Activated effector memory CD4-positive, alpha-beta T cell treated with Interleukin-2 at 50 U/mL for 16 hours (primary cell): Measurements from ENCODE around the gene GPR152.
A peak's percentile ranks its signal among the peaks of the same experiment; 100 is the strongest.
"Not testable (repeated sequence)": the region's sequence is repeated elsewhere in the genome, so short reads cannot be mapped to it uniquely, and the experiment has no call there.

Source experiments
- DNase-seq: peaks from one replicate; pipeline ENCODE4 v3.0.0-alpha.2; 2020

The GPR152 gene

DNA sequence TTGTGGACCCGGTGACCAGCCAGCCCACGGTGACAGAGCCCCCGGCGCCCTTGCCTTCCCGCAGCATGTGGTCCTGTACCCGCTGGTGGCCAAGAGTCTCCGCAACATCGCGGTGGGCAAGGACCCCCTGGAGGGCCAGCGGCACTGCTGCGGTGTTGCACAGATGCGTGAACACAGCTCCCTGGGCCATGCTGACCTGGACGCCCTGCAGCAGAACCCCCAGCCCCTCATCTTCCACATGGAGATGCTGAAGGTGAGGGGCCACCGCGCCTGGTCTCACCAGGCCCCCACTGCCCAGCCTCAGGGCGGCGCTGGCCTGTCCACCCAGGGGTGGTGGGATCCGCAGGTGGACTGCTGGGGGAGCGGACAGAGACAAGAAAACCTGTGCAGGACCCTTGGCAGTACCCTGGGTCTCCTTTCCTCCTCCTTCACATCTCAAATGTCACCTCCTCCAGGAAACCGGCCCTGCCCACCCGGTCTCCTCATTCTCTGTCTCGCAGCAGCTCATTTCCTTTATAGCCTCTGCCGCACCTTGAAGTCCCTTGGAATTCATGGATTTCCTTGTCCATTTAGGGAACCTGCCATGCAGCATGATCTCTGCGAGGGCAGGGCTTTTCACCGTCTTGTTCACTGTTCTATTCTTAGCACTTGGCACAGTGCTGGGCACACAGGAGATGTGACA lies 36.8 kb upstream of the GPR152 start:
- DNase-seq, result no peak

DNA sequence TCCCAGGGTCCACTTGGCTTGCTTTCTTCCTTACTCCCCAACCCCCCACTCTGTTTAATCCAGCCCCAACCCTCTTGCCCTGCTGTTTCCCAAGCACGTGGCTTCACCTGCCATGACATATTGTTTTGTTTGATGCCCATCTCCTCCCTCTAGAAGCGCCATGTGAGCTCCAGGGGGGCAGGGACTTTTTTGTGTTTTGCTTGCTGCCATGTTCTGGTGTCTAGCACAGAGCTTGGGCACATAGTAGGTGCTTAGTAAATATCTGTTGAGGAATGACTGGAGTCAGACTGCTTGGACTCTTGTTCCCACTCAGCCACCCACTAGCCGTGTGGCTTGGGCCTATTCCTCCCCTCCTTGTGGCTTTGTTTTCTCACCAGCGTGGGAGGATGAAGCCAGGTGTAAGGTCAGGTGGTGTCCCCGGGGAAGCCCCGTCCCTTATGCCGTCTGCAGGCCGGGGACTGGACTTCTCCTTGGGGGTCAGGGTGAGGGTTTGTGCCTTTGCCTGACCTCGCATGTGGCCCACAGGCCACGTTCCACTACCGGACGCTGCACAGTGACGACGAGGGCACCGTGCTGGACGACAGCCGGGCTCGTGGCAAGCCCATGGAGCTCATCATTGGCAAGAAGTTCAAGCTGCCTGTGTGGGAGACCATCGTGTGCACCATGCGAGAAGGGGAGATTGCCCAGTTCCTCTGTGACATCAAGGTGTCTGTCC lies 34.1 kb upstream of the GPR152 start:
- no peak for DNase-seq

DNA sequence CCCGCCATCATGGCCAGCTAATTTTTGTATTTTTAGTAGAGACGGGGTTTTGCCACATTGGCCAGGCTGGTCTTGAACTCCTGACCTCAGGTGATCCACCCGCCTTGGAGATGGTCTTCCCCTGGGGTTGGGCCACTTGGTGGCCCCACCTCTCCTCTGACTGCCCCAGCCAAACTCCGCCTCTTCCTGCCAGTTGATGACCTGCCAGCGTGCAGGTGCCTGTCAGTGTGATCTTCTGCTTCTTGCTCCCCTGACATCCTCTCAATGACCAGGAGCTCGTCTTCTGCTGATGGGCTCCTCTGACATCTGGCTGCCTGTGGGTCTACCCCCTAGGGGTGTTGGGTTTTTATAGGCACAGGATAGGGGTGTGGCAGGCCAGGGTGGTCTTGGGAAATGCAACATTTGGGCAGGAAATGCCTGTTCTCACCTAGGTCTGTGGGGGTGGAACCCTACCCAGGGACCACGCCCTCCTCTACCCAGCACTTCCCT lies 33.4 kb upstream of the GPR152 start:
- peak; percentile 37 for DNase-seq

DNA sequence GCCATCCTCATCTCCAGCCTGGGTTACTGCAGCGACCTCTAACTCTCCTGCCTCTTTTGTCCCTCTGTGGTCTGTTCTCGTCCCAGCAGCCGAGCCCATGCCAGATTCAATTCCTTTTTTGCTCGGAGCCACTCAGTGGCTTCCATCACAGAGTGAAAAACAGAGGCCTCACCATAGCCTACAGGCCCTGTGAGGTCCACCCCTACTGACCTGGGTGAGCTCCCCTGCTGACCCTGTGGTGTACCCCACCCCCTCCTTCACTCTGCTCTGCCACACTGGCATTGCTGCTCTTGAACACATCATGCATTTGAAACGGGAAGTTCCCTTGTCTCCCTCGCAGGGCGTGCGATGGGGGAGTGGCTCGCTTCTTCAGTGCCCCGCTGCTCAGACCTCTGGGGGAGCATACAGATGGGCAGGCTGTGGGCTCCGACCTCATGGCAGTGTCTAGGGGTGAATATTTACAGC lies 32.4 kb upstream of the GPR152 start:
- peak; percentile 47 for DNase-seq

DNA sequence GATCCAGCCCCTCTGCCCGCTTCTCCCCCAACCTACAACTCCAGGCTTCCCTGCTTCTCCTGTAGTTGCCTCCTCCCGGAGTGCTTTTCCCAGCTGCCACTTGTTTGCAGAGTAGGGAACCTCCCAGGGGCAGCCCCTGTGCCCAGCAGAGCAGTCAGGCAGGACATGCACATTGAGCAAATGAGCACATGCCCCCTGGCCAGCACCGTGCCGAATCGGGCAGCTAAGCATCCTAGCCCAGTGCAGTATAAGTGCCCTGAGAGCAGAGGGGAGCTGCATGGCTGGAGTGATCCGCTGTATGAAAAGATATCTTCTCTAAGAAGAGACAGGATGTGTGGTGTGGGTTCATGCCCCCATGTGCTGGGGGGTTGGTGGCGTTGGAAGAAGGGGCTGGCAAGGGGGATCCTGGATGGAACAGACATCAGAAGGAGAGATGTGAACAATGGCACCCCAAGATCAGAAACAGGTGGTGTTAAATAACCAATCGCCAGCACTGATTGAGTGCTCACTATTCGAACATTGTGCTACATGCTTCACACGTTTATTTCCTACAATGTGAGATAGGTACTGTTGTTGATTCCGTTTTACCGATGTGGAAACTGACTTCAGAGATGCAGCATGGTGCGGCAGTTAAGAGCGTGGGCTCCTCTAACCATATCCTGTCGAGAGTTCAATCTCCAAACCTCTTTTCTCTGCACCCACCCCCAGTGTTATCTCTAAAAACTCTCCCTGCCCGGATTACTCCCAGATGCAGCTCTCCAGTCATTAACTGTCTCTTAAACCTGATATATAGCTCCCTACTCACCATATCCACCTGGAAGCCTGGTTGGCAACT lies 31.5 kb upstream of the GPR152 start:
- peak; percentile 33 for DNase-seq

DNA sequence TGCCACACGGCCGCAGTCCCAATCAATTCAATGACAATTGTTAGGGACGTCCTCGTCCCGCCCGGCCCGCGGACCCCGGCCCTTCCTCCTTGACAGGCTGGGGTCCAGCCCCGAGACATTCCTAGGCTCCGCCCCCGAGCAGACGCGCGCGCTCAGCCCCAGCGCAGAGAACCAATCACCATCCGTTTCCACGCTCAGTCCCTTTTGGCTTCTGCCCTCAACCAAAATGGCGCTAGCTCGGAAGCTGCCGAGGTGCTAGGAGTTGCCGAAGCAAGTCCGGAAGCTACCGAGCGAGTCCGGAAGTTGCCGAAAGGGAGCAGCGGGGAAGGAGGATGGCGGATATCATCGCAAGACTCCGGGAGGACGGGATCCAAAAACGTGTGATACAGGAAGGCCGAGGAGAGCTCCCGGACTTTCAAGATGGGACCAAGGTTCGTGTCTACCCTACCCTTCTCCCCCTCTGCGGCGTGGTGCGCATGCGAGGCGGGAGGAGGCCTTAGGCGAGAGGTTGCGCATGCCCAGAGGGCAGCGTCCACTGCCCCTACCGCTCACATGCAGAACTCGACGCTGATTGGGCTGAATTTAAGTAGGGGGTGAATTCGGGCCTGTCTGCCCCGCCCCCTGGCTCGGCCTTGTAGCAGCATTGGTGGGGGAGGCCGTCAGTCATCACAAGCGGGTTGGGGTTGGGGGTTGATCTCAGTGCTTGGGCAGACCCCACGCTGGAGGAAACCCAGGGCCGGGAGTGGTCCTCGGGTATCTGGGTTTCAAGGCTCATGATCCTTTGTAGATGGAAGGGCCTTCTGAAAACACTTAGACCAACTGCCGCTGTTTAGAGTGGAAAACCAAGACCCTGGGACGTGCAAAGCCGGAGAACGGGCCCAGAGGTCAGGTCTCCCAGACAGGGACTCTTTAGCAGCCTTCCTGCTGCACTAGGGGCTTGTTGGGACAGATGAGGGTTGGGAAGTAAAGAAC lies 30.6 kb upstream of the GPR152 start, which contains the start of gene AIP:
AIP (plus strand) TSS at position 200 of the 972 bp plus-strand sequence; CDS start at position 333, 133 bp downstream.
- DNase-seq, result peak; percentile 96

DNA sequence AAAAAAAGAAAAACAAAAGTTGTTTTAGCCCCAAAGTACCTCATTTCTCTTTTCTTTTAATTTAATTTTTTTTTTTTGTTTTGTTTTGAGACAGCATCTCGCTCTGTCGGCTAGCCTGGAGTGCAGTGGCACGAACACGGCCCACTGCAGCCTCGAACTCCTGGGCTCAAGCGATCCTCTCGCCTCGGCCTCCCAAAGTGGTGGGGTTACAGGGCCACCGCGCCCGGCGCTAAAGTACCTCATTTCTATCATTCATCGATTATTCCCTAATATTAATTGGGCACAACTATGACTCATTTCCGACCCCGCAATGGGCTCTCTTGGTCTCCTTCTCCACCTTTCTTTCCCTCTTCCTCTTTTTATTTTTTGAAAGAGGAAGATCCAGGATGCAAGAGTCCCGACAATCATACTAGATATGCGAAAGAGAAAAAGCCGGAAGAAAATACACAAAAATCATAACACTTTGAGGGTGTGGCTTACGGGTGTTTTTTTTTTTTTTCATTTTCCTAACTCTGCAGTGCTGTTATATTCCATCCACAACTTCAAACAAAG lies 29.8 kb upstream of the GPR152 start:
- DNase-seq, result no peak

DNA sequence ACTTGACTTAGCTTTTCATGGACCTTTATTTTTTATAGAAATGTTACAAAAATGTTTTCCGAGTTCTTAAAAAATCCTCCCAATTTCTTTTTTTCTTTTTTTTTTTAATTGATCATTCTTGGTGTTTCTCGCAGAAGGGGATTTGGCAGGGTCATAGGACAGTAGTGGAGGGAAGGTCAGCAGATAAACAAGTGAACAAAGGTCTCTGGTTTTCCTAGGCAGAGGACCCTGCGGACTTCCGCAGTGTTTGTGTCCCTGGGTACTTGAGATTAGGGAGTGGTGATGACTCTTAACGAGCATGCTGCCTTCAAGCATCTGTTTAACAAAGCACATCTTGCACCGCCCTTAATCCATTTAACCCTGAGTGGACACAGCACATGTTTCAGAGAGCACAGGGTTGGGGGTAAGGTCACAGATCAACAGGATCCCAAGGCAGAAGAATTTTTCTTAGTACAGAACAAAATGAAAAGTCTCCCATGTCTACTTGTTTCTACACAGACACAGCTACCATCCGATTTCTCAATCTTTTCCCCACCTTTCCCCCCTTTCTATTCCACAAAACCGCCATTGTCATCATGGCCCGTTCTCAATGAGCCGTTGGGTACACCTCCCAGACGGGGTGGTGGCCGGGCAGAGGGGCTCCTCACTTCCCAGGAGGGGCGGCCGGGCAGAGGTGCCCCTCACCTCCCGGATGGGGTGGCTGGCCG lies 25.0 kb upstream of the GPR152 start:
- not testable (repeated sequence) for DNase-seq

DNA sequence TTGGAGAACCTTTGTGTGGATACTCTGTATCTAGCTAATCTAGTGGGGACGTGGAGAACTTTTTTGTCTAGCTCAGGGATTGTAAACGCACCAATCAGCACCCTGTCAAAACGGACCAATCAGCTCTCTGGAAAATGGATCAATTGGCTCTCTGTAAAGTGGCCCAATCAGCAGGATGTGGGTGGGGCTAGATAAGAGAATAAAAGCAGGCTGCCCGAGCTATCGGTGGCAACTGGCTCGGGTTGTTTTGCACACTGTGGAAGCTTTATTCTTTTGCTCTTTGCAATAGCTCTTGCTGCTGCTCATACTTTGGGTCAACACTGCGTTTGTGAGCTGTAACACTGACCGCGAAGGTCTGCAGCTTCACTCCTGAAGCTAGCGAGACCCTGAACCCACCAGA lies 24.2 kb upstream of the GPR152 start:
- not testable (repeated sequence) for DNase-seq

DNA sequence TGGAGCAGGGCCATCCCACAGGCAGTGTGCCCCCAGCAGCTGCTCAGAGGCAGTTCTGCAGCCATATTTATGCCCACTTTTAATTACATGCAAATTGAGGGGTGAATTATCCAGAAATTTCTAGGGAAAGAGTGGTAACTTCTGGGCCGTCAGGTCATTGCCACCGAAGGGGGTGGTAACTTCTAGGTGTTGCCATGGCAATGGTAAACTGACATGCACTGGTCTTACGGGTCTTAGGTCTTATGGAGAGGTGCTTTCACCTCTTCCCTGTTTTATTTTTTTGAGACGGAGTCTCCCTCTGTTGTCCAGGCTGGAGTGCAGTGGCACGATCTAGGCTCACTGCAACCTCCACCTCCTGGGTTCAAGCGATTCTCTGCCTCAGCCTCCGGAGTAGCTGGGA lies 20.4 kb upstream of the GPR152 start:
- no peak for DNase-seq

DNA sequence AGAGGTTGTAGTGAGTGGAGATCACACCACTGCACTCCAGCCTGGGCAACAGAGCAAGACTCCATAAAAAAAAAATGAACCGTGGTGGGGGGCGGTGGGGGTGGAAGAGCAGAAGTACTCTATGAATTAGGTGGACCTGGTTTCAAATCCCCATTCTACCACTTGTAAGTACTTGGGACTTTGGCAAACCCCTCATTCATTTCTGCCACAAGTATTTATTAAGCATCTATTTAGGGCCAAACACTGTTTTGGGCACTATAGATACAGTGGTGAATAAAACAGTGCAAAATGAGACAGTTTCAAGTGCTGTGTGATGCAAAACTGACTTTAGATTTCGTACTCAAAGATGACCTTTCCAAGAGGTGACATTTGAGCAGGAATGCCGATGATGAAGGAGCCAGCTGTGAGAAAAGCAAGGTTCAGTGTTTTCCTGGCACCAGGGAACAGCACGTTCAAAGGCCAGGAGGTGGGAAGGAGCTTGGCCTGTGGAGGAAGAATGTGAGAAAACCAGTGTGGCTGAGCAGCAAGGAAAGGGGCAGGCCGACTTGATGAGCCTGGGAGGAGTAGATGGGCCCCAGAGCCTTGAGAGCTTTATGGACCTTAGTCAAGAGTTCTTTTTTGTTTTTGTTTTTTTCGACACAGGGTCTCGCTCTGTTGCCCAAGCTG lies 17.9 kb upstream of the GPR152 start:
- no peak for DNase-seq

DNA sequence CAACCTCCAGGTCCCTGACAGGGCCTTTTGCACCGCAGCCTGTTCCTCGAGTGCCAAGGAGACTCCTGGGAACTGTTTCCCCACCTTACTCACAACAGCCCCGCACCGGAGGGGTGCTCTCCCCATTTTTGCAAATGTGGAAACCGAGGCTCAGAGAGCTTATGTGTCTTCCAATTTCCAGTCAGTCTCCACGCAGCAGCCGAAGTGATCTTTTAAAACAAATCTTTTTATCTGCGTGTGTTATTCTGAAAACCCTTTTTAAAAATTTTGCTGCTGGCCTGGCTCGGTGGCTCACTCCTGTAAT lies 16.9 kb upstream of the GPR152 start:
- no peak for DNase-seq

DNA sequence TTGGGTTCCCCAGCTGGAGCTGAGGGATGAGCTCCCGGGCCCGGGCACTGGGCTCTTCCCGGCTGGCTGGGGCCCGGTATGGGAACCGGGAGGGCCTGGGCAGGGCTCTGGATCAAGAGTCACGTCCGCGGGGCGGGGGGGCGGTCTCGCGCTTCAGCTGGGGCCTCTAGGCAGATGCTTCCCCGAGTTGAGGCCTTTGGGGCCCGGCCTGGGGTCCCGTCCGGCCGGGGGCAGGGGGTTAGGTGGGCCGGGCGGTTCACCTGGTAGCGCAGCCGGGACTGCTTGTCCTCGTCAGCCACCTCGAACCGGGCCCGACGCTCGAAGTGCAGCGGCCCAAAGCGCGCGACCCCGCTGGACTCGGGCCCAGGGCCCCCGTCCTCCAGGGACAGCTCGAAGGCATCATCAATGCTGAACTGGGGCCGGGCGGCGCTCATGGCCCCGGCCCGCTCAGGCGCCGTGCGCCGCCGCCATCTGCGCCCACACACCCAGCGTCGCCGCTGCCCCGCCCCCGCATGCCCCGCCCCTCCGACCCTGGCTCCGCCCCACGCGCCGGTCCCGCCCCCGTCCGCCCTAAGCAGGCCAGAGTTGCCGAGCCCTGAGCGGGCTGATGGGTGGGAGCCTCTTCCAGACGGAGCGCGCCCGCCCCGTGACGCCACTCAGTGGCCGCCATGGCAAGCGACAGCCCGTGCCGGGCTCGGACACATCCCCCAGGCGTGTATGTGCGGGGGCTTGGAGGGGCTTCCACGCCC lies 16.4 kb upstream of the GPR152 start, which contains the start of gene TMEM134:
TMEM134 (minus strand) TSS at position 493 of the 749 bp plus-strand sequence; CDS start at position 434, 59 bp downstream.
- peak; percentile 88 for DNase-seq

DNA sequence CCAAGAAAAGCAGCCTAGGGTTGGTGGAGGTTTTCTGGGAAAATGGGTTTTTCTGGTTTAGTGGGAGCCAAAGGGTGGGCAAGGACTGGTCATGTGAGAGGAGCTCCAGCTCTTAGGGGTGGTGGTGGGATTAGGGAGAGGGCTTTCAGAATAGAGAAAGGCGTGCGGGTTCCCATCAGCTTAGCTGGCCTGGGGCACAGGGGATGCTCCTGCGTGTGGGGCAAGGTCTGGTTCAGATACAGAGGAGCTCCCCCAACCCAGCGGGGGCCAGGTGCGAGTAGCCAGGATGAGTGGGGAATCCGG lies 15.9 kb upstream of the GPR152 start:
- DNase-seq, result no peak

DNA sequence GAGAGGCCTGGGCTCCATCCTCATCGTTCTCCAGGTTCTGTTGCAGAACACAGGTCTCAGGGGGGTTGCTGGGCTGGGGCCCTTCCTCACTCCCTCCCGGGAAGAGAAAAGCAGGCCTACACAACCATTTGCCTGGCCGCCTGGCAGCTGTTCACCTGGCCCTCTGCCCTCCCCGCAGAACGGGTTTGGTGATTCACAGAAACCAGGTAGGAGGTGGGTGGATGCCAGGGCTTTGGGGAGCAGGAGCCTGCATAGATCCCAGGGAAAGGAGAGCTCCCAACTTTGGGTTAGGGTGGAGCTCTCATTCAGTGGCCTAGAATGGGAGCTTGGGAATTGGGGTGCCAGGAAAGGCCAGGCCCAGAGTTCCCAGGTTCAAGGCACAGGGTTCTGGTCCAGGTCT lies 15.5 kb upstream of the GPR152 start:
- no peak for DNase-seq

DNA sequence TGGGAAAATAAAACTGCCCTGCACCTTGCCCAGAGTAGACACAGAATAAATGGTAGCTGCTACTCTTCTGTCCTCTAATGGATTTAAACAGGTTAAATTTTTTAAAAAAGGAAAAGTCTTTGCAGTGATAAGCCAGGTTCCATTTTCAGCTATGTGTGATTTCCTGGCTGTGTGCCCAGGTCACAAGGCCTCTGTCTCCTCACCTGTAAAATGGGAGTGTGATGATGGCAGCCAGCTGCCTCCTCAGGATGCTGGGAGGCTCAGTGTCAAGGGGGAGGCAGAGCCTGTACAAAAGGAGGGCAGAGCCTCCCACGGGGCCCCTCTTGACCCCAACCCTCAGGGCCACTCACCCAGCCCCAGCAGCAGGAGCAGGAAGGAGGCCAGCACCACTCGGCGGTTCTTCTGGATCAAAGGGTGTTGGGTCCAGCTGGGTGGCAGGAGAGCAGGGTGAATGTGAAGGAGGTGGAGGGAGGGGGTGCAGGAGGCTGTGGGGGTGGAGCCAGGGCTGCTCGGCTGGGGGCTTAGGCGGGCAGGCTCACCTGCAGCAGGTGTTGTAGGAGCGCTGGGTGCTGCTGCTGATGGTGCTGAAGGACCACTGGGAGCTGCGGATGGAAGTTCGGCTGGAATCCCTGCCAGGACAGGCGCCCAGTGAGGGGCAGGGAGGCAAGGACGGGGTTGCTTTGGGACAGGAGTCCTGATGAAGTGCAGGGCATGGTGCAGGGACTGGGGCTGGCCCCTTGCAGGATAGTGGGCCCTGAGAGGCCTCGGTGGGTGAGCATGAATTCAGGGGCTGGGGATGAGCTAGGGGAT lies 14.6 kb upstream of the GPR152 start:
- no peak for DNase-seq

DNA sequence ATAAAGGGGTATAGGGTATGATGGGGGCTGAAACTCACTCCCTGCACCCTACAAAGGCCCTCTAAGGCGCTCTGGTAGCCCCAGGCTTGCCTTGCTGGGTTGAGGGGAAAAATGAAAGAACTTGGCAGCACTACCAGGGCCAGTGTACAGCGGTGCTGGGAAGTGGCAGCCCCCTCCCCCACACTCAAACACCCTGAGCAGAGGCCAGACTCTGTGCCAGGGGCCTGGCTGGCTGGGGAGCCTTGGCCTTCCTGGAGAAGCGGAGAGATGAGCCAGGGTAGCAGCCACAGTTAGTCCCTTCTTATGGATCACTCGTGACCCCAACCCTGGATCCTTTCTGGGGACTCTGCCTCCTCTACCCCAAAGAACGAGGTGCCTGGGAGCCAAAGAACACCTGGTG lies 13.8 kb upstream of the GPR152 start:
- no peak for DNase-seq

DNA sequence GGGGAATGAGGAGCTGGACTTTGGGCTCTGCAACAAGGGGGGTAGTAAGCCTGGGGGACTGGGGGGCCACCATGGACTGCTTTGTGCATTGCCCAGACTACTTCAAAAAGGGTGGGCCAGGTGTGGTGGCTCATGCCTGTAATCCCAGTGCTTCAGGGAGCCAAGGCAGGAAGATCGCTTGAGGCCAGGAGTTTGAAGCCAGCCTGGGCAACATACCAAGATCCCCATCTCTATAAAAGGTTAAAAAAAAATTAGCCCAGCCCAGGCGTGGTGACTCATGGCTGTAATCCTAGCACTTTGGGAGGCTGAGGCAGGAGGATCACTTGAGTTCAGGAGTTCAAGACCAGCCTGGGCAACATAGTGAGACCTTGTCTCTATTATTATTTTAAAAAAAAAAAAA lies 13.0 kb upstream of the GPR152 start:
- not testable (repeated sequence) for DNase-seq

DNA sequence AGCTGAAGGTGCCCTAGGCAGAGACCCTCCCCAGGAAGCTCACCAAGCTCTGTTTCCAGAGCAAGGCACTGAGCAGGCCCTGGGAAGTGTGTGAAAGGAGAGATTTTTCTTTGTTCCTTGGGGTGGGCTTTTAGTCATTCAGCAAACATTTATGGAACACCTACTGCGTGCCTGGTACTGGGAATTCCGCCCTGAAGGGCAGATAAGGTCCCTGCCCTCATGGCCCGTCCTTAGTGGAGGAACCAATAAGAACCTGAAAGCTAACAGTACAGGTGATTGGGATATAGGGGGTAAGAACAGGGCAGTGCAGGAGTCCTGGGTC lies 12.6 kb upstream of the GPR152 start:
- no peak for DNase-seq
